ENCODE data around the gene FNDC7. TPM values are rescaled to one million over a fixed set of nuclear protein-coding genes. Genes with fewer than 3 reads are reported as not detected.

FNDC7 gene
- total and polyA plus RNA-seq, 2 donors (not counting 3 experiments of a cell fraction or from before 2014, with no cell fraction given) = not detected

GRCh38 chr1:108725906-108726305 lies 13.2 kb downstream of the FNDC7 start:
- dilution Hi-C loops (cut with MboI; ENCODE audit: extremely low pct_ligation_motif_present, low sequenced_read_pairs) (no loop called here), intact Hi-C loops (cut with micrococcal nuclease) (no loop called here)
- TF ChIP-seq GATA2 (IDR thresholded peaks at IDR 0.05; ENCODE audit: insufficient read depth, insufficient read length, low read depth, low read length) = no peak
- TF ChIP-seq MAX (IDR thresholded peaks at IDR 0.05; ENCODE audit: insufficient read depth, insufficient read length) = no peak
- FAIRE-seq (no peak), DNase-seq (ENCODE audit: low read depth, low spot score) (no peak)
- H3K9me3 ChIP-seq (replicated peaks; ENCODE audit: control insufficient read depth, insufficient read depth, low read length) = no peaks in the 10 kb centered on the region
- no peaks in the 10 kb centered on the region for H3K36me3 ChIP-seq (ENCODE audit: control insufficient read depth in 2 of 2, extremely low read depth in 1 of 2, insufficient read depth in 2 of 2, low read length in 2 of 2)
- ChIA-PET POLR2A (no interaction called here), CTCF (no interaction called here)
- H3K27me3 ChIP-seq (ENCODE audit: control insufficient read depth in 2 of 2, insufficient read depth in 2 of 2, low read length in 2 of 2) = peaks cover 0 to 9% of the 10 kb centered on the region in 2 experiments
- H3K9ac ChIP-seq (replicated peaks; ENCODE audit: extremely low read depth, insufficient read depth, low read length) = no peak overlapping the region
- BruUV-seq (replicated peaks) = no TSS peak
- H3K4me1 ChIP-seq (ENCODE audit: control insufficient read depth, extremely low read depth, insufficient read depth, low read length) = peaks cover 3% of the 10 kb centered on the region
- H3K4me3 ChIP-seq (replicated peaks in 1 of 3; ENCODE audit: insufficient read depth in 1 of 3, low read depth in 1 of 3, low read length in 3 of 3) = no peak overlapping the region
- H4K20me1 ChIP-seq (replicated peaks; ENCODE audit: control insufficient read depth, extremely low read depth, insufficient read depth, low read length) = no peaks in the 10 kb centered on the region
- H3K27ac ChIP-seq (ENCODE audit: insufficient read depth, low read depth, low read length) = no peak overlapping the region
- H3K4me2 ChIP-seq (ENCODE audit: insufficient read depth, low read length) = no peak overlapping the region
- no peak overlapping the region for H2AFZ ChIP-seq (ENCODE audit: low read depth, low read length)
- H3K79me2 ChIP-seq (ENCODE audit: control insufficient read depth, insufficient read depth, low read length) = no peaks in the 10 kb centered on the region
- no peaks in the 10 kb centered on the region for H3K9me1 ChIP-seq (replicated peaks; ENCODE audit: control insufficient read depth, extremely low read depth, insufficient read depth, low read length)

GRCh38 chr1:108728327-108728923 lies 15.7 kb downstream of the FNDC7 start:
- no TSS peak for BruUV-seq (replicated peaks)
- no peak overlapping the region for H3K4me3 ChIP-seq (replicated peaks in 1 of 3; ENCODE audit: insufficient read depth in 1 of 3, low read depth in 1 of 3, low read length in 3 of 3)
- intact Hi-C loops (cut with micrococcal nuclease) = no loop called here
- H3K9me3 ChIP-seq (replicated peaks; ENCODE audit: control insufficient read depth, insufficient read depth, low read length) = no peaks in the 10 kb centered on the region
- H3K36me3 ChIP-seq (ENCODE audit: control insufficient read depth in 2 of 2, extremely low read depth in 1 of 2, insufficient read depth in 2 of 2, low read length in 2 of 2) = no peaks in the 10 kb centered on the region
- H3K27me3 ChIP-seq (ENCODE audit: control insufficient read depth in 2 of 2, insufficient read depth in 2 of 2, low read length in 2 of 2) = peaks cover 0 to 12% of the 10 kb centered on the region in 2 experiments
- no peaks in the 10 kb centered on the region for H3K4me1 ChIP-seq (ENCODE audit: control insufficient read depth, extremely low read depth, insufficient read depth, low read length)
- ChIA-PET POLR2A (no interaction called here), CTCF (interaction anchor here (1.4 kb wide), 1 partner anchor 9 kb away, joined by 3 read pairs; no protein-coding TSS in a partner anchor)
- H3K9me1 ChIP-seq (replicated peaks; ENCODE audit: control insufficient read depth, extremely low read depth, insufficient read depth, low read length) = no peaks in the 10 kb centered on the region
- no peak overlapping the region for H3K27ac ChIP-seq (ENCODE audit: insufficient read depth, low read depth, low read length)
- H2AFZ ChIP-seq (ENCODE audit: low read depth, low read length) = no peak overlapping the region
- dilution Hi-C loops (cut with MboI; ENCODE audit: extremely low pct_ligation_motif_present, low sequenced_read_pairs) = no loop called here
- TF ChIP-seq GATA2 (IDR thresholded peaks at IDR 0.05; ENCODE audit: insufficient read depth, insufficient read length, low read depth, low read length) (no peak), POLR2A (IDR thresholded peaks at IDR 0.05; ENCODE audit: low read depth, low read length) (no peak), FOS (IDR thresholded peaks at IDR 0.05; ENCODE audit: borderline replicate concordance, insufficient read depth, low read length) (no peak), MAX (IDR thresholded peaks at IDR 0.05; ENCODE audit: insufficient read depth, insufficient read length) (no peak), JUN (IDR thresholded peaks at IDR 0.05; ENCODE audit: borderline replicate concordance, insufficient read depth, insufficient read length, low read depth) (no peak), CTCF (IDR thresholded peaks at IDR 0.05; ENCODE audit: extremely low read depth in 1 of 2, insufficient read depth in 1 of 2, low read depth in 1 of 2, low read length in 2 of 2) (no peak), MYC (IDR thresholded peaks at IDR 0.05; ENCODE audit: low read depth, low read length) (no peak), POLR2AphosphoS5 (IDR thresholded peaks at IDR 0.05; ENCODE audit: insufficient read depth, low read depth, low read length) (no peak), EZH2 (IDR thresholded peaks at IDR 0.05; ENCODE audit: borderline replicate concordance, low read depth, low read length, severe bottlenecking) (no peak)
- DNase-seq (ENCODE audit: low read depth, low spot score) (no peak), FAIRE-seq (no peak)
- H4K20me1 ChIP-seq (replicated peaks; ENCODE audit: control insufficient read depth, extremely low read depth, insufficient read depth, low read length) = no peaks in the 10 kb centered on the region
- no peaks in the 10 kb centered on the region for H3K79me2 ChIP-seq (ENCODE audit: control insufficient read depth, insufficient read depth, low read length)
- H3K9ac ChIP-seq (replicated peaks; ENCODE audit: extremely low read depth, insufficient read depth, low read length) = no peak overlapping the region
- H3K4me2 ChIP-seq (ENCODE audit: insufficient read depth, low read length) = no peak overlapping the region
